ENCODE measurements around the gene SFXN4.
"Not testable (repeated sequence)": the region's sequence is repeated elsewhere in the genome, so short reads cannot be mapped to it uniquely, and the experiment has no call there.

The SFXN4 gene

DNA sequence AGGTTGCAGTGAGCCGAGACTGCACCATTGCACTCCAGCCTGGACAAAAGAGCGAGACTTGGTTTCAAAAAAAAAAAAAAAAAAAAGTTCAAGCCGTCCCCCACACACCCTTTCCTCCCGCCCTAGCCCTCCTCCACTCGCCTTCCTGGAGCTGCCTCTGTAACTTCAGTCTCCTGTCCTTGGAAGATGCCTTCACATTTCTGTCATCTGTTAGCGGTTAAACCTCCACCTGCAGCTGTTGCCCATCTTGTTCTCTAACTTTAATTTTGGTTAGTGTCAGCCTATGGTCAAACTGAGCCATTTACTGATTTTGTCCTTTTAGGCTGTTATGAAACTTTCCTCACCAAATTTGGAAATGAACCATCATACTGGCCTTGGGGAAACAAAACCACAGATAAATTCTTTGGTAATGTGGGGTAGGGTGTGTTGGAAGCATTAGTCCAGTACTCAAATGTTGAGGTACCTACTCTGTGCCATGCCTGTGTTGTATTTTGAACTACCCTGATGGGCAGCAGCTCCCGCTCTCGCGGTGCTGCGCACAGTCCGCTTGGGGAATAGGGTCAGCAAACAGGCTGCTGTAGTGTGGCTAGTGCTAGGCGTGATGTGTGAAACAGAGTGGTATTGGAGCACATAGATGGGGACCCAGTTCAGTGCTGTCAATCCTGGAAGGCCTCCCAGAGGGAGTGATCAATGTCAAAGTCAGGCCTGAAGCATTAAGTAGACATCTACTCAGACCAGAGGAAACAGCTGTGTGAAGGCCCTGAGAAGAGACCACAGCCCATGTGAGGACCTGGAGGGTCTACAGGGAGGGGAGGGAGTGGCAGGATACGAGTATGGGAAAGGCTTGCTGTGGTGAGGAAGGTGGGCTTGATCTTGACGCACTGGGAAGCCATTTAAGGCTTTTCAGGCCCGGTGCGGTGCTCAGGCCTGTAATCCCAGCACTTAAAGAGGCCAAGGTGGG, 26.9 kb downstream of the SFXN4 start:
- DNase-seq: no peak

DNA sequence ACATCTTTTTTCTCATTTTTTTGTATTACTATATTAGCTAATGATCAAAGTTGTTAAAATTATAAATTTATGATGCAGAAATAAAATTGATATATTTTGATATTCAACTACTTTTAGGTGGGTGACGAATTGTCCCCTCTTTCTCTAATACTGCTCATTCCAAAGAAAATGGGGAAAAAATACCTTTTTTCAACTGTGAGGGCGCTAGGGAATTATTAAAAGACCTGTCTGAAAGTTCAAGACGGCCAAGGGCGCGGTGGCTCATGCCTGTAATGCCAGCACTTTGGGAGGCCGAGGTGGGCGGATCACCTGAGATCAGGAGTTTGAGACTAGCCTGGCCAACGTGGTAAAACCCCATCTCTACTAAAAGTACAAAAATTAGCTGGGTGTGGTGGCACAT, 27.6 kb downstream of the SFXN4 start:
- not testable (repeated sequence) for DNase-seq

- DNase-seq: no peak
These were observed 29.4 kb downstream of the SFXN4 start for GRCh38 chr10:119136084-119136483.

GRCh38 chr10:119135513-119135881, 30.0 kb downstream of the SFXN4 start:
- DNase-seq: no peak

GRCh38 chr10:119133949-119134348, 31.6 kb downstream of the SFXN4 start:
- no peak for DNase-seq

GRCh38 chr10:119132521-119133345, 32.8 kb downstream of the SFXN4 start:
- no peak for DNase-seq

DNA sequence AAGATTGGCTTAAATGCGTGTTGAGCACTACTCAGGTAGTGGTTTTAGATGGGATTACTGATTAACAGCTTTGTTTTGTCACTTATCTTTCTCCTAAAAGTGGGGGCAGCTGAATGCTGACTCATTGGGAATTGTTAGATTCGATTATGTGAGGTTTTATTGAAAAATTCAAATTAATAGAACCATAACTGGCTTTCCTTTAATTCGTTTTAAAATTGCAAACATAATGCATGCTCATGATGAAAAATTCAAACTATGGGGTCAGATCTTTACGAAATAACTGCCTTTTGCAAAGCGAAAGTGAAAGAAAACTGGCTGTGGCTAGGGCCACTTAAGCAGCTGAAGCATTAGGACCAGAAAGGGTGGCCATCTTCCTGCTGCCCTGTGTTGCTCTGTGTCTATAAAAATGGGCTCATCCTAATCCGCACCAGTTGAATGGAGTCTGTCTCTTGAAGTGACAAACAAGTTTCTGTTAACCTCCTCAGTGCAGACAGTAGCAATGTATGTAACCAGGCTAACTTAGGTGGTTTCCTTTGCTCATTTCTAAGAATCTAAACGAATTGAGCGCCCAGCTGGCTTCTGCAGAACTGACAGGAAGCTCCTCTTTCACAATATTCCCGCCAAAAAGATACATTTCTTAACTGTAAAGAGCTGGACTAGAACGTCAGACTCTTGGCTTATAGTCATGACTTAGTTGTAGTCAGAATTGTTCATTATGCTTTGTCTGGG, 33.8 kb downstream of the SFXN4 start:
- DNase-seq: no peak

GRCh38 chr10:119129721-119130120, 35.8 kb downstream of the SFXN4 start:
- no peak for DNase-seq

DNA sequence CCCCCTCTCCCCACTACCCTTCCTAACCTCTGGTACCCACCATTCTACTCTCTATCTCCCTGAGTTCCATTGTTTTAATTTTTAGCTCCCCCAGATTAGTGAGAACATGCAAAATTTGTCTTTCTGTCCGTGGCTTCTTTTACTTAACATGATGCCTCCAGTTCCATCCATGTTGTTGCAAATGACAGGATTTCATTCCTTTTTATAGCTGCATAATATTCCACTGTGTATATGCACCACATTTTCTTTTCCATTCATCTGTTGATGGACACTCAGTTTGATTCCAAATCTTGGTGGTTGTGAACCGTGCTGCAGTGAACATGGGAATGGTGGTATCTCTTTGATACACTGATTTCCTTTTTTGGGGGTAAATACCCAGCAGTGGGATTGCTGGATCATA, 39.6 kb downstream of the SFXN4 start:
- DNase-seq: no peak

- DNase-seq: no peak
These were observed 44.6 kb downstream of the SFXN4 start for GRCh38 chr10:119120875-119121274.

DNA sequence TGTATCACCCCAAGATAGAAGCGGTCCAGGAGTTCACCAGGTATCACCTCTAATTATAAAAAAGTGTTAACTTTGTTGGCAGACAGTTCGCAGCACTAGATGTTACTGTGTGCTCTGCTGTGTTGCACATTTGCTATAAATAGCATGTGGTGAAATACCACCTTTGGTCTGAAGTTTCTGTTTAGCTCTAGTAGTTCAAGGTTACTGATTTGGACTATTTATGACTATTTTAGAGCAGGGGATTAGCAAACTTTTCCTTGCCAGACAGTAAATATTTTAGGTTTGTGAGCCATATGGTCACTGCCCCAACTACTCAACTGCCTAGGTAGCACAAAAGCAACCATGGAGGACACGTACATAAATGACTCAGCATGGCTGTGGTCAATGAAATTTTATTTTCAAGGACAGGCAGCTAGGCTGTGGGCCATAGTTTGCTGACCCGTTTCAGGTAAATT, 45.1 kb downstream of the SFXN4 start:
- DNase-seq: no peak

GRCh38 chr10:119119400-119119799, 46.1 kb downstream of the SFXN4 start:
- no peak for DNase-seq

- DNase-seq: no peak
These were observed 47.3 kb downstream of the SFXN4 start for GRCh38 chr10:119118231-119118630.

- DNase-seq: no peak
These were observed 49.1 kb downstream of the SFXN4 start for GRCh38 chr10:119116326-119116951.

GRCh38 chr10:119115926-119116325, 49.6 kb downstream of the SFXN4 start:
- no peak for DNase-seq

- DNase-seq: no peak
These were observed 51.5 kb downstream of the SFXN4 start for GRCh38 chr10:119113751-119114732.

DNA sequence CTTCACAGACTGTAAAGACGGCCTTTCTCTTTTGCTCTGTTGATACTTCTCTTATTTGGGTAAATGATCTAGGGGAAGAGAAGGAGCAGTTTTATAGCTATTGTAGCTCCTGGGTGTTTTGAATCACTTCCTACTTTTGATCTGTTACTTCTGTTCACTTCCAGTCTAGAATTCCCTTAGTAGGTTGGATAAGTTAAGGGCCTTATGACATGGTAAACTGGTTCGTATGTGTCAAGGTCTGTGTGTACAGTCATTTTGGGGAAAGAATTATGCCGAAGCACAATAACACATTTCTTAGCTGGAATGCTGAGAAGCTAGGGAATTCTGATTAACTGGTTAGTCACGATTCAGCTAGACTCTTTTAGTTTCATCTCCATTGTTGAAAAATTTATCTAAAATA, 53.5 kb downstream of the SFXN4 start:
- DNase-seq: no peak

GRCh38 chr10:119107771-119108170, 57.7 kb downstream of the SFXN4 start:
- DNase-seq: not testable (repeated sequence)

DNA sequence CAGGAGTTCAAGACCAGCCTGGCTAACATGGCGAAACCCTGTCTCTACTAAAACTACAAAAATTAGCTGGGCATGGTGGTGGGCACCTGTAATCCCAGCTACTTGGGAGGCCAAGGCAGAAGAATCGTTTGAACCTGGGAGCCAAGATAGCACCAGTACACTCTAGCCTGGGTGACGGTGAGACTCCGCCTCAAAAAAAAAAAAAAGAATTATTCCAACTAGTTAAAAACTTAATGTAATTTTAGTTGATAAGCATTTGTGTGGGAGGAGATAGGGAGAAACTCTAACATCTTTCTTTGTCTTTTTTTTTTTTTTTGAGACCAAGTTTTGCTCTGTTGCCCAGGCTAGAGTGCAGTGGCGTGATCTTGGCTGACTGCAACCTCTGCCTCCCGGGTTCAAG, 58.4 kb downstream of the SFXN4 start:
- not testable (repeated sequence) for DNase-seq

GRCh38 chr10:119105899-119106298, 59.6 kb downstream of the SFXN4 start:
- not testable (repeated sequence) for DNase-seq

- DNase-seq: no peak
These were observed 60.4 kb downstream of the SFXN4 start for GRCh38 chr10:119105155-119105554.

All from DMS 273 treated with DMSO at 0.1 percent for 48 hours (cell line).